ENCODE measurements around the gene SMG6.

DNA sequence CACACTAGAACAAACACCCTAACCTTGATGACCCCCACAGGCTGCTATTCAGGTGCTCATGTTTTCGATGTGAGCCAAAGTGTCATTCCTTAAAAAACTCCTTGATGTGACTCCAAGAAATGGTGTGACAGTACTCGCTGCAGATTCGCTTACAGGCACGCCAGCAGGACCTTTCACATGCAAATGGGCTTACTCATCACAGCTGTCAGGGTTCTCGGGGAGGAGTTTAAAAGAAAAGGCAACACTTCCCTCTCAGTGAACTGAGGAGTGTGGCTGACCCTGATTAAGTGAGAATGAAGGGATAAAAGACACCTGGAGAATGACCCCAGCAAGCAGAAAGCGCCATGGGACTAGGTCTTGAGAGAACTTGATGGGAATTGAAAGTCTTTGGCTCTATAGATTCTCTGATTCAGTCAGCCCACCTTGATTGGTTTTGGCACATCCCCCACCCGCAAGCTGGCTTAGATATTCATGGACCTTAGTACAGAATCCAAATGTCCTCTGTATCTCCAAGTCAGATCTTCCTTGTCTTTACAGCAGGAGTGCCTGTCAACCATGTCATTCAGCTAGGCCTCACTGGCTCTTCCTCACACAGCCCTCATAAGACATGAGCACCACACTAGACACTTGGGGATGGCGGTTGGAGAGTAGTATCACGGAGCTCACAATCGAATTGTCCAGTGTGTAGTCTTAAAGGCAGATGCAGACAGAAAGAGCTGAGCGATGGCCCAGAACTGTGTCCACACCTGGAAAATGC lies 166.1 kb downstream of the SMG6 start:
- TF ChIP-seq GATA3 (IDR thresholded peaks at IDR 0.05; ENCODE audit: low read depth, low read length) (no peak), GATA2 (IDR thresholded peaks at IDR 0.05; ENCODE audit: low read depth, low read length) (no peak)

All from SH-SY5Y (cell line).